Muscle of leg (tissue), 11 donors: ENCODE measurements around the gene CRAMP1. TPM values are rescaled to one million over a fixed set of nuclear protein-coding genes. Genes with fewer than 3 reads are reported as not detected.

Experiments used
- DNase-seq: peaks from one replicate; pipeline ENCODE4 v3.0.0; 2013
- H3K27ac ChIP-seq: one replicate; pipeline ENCODE4 v1.5.1; 2013; ENCODE audit warnings: mild to moderate bottlenecking, low read length, control low read depth
- H3K27me3 ChIP-seq: one replicate; pipeline ENCODE4 v1.6.1; 2013; ENCODE audit warnings: low read length; ENCODE audit not compliant: control insufficient read depth, insufficient read depth
- H3K36me3 ChIP-seq: one replicate; pipeline ENCODE4 v1.6.1; 2013; ENCODE audit warnings: low read length; ENCODE audit not compliant: control insufficient read depth, insufficient read depth
- H3K4me1 ChIP-seq: one replicate; pipeline ENCODE4 v1.6.1; 2013; ENCODE audit warnings: low read length; ENCODE audit not compliant: control insufficient read depth, insufficient read depth
- H3K4me3 ChIP-seq: one replicate; pipeline ENCODE4 v1.5.1; 2013; ENCODE audit warnings: low read length, control low read depth
- H3K9me3 ChIP-seq: replicated peaks from 2 replicates; pipeline ENCODE4 v1.6.1; 2013; ENCODE audit warnings: low read depth, low read length; ENCODE audit not compliant: control insufficient read depth
- WGBS: methylation state at CpG from one replicate; pipeline ENCODE4 v1.1.5; 2013; ENCODE audit warnings: missing lambda C conversion rate; ENCODE audit not compliant: insufficient coverage; 5-methylcytosine and 5-hydroxymethylcytosine counted together
- polyA plus RNA-seq, 8 donors: library from polyadenylated mRNA; unstranded; fragments of 120-200 nt; gene quantifications; one replicate each; pipeline versions ENCODE4 v1.2.1 to v1.2.3, GENCODE V29; 2013; ENCODE audit warnings: inconsistent platforms in 1 of 8, low replicate concordance in 1 of 8; ENCODE audit not compliant: insufficient read length in 8 of 8, insufficient read depth in 1 of 8
- total RNA-seq: library from RNA; stranded (reverse); fragments of 120-200 nt; gene quantifications from one replicate; pipeline ENCODE4 v1.2.4, GENCODE V29; 2013

Gene CRAMP1
- total and polyA plus RNA-seq, 9 donors: 7.2 to 19.1 (median 14.0) TPM

GRCh38 chr16:1676661-1677060, 64.5 kb downstream of the CRAMP1 start:
- H3K4me1 ChIP-seq: peaks cover 9% of the 10 kb centered on the region
- no peaks in the 10 kb centered on the region for H3K27me3 ChIP-seq
- no peak overlapping the region for H3K4me3 ChIP-seq
- no peak for DNase-seq
- peaks cover 54% of the 10 kb centered on the region for H3K36me3 ChIP-seq
- H3K27ac ChIP-seq: no peak overlapping the region
- 97% methylated on average over 5 of the region's 12 CpGs for WGBS
- no peaks in the 10 kb centered on the region for H3K9me3 ChIP-seq

GRCh38 chr16:1677339-1677738, 65.2 kb downstream of the CRAMP1 start:
- Histone ChIP-seq H3K4me1 (peaks cover 9% of the 10 kb centered on the region), H3K36me3 (peaks cover 47% of the 10 kb centered on the region), H3K9me3 (no peaks in the 10 kb centered on the region), H3K4me3 (peak overlapping the region; percentile 17), H3K27ac (no peak overlapping the region), H3K27me3 (no peaks in the 10 kb centered on the region)
- 82% methylated on average over 5 of the region's 18 CpGs for WGBS
- no peak for DNase-seq

GRCh38 chr16:1677942-1678499, 65.9 kb downstream of the CRAMP1 start, which contains the start of gene JPT2:
Gene JPT2, plus strand, starts transcription at chr16:1678279. Its CDS starts 34 bp downstream, at chr16:1678313.
- peaks cover 9% of the 10 kb centered on the region for H3K4me1 ChIP-seq
- H3K27me3 ChIP-seq: no peaks in the 10 kb centered on the region
- DNase-seq: peak; percentile 98
- peaks cover 40% of the 10 kb centered on the region for H3K36me3 ChIP-seq
- H3K27ac ChIP-seq: peak within 1 kb of the TSS; percentile 29
- H3K4me3 ChIP-seq: peak within 1 kb of the TSS; percentile 72
- H3K9me3 ChIP-seq: no peaks in the 10 kb centered on the region
- under 1% methylated on average over 73 of the region's 79 CpGs for WGBS

GRCh38 chr16:1678500-1679098, 66.4 kb downstream of the CRAMP1 start:
- H3K9me3 ChIP-seq: no peaks in the 10 kb centered on the region
- no peaks in the 10 kb centered on the region for H3K27me3 ChIP-seq
- H3K4me3 ChIP-seq: peak overlapping the region; percentile 72
- WGBS: 0% methylated on average over 39 of the region's 45 CpGs
- H3K27ac ChIP-seq: peak overlapping the region; percentile 29
- H3K36me3 ChIP-seq: peaks cover 38% of the 10 kb centered on the region
- DNase-seq: peak; percentile 40
- peaks cover 9% of the 10 kb centered on the region for H3K4me1 ChIP-seq

GRCh38 chr16:1680361-1680760, 68.2 kb downstream of the CRAMP1 start:
- Histone ChIP-seq H3K27me3 (no peaks in the 10 kb centered on the region), H3K9me3 (no peaks in the 10 kb centered on the region), H3K27ac (no peak overlapping the region), H3K36me3 (peaks cover 26% of the 10 kb centered on the region), H3K4me3 (no peak overlapping the region), H3K4me1 (peaks cover 6% of the 10 kb centered on the region)
- WGBS: 83% methylated on average over 1 of the region's 14 CpGs
- DNase-seq: no peak

GRCh38 chr16:1681032-1681431, 68.9 kb downstream of the CRAMP1 start:
- H3K36me3 ChIP-seq: peaks cover 25% of the 10 kb centered on the region
- H3K4me1 ChIP-seq: peaks cover 6% of the 10 kb centered on the region
- DNase-seq: no peak
- H3K27me3 ChIP-seq: no peaks in the 10 kb centered on the region
- WGBS: 88% methylated on average over 5 of the region's 10 CpGs
- no peak overlapping the region for H3K27ac ChIP-seq
- H3K9me3 ChIP-seq: no peaks in the 10 kb centered on the region
- no peak overlapping the region for H3K4me3 ChIP-seq

DNA sequence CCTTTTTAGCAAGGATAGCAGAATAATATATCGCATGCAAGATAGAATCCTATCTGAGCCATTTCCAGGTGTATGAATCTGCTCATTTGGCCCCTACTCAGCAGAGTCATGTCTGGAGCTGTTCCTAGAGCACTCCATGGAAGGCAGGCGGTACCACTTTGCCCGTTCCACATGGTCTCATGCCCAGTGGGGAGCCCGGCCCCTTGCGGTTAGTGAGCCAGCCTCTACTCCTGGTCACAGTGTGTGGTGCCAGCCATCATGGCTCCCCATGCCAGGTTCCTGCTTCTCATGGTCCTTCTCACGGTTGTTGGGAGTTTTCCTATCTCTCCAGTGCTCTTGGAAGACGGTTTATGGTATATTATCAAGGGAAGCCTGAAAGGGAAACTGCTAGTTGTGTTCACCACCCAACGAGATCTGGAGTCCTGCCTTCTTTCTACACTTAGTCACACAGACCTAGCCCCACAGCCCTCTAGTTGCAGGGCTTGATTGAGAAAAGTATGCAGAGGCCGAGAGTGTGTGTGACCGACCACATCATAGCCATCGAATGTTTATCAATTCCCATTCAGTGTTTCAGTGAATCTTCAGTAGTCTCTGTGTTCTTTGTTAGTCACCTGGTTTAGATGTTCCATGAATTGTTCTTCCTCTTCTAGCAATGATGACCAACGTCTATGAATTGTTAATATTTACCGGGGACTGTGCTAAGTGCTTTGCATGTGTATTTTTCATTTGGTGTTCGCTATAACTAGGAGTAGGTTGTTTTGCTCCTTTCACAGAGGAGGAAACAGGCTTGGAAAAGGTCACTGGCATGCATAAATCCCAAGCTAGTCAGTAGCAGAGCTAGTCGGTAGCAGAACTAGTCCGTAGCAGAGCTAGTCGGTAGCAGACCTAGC, 75.5 kb downstream of the CRAMP1 start:
- Histone ChIP-seq H3K4me3 (no peak overlapping the region), H3K4me1 (no peaks in the 10 kb centered on the region), H3K27me3 (no peaks in the 10 kb centered on the region), H3K9me3 (no peaks in the 10 kb centered on the region), H3K27ac (no peak overlapping the region), H3K36me3 (peaks cover 64% of the 10 kb centered on the region)
- 97% methylated on average over 7 of the region's 17 CpGs for WGBS
- DNase-seq: no peak

GRCh38 chr16:1688807-1689560, 76.8 kb downstream of the CRAMP1 start:
- Histone ChIP-seq H3K27ac (no peak overlapping the region), H3K36me3 (peaks cover 69% of the 10 kb centered on the region), H3K27me3 (no peaks in the 10 kb centered on the region), H3K4me1 (no peaks in the 10 kb centered on the region), H3K4me3 (no peak overlapping the region), H3K9me3 (no peaks in the 10 kb centered on the region)
- 96% methylated on average over 7 of the region's 10 CpGs for WGBS
- no peak for DNase-seq

DNA sequence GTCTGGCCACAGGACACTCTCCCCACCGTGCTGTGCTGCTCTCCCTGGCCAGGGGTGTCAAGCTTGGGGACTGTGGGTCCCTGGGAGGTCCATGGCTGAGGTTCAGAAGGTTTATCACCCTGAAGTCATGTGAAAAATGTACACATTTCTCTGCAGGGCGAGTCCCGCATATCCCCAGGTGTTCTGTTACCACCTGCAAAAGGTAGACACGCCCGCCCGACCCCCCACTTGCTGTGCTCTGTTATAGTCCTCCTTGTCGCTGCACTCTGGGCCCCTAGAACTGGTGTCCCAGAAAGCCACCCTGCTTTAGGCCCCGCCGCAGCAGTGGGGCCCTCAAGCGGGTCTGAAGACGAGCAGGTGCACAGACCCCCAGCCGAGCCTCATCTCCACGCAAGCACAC, 77.7 kb downstream of the CRAMP1 start:
- no peak overlapping the region for H3K27ac ChIP-seq
- H3K36me3 ChIP-seq: peaks cover 70% of the 10 kb centered on the region
- no peaks in the 10 kb centered on the region for H3K4me1 ChIP-seq
- no peak for DNase-seq
- no peaks in the 10 kb centered on the region for H3K27me3 ChIP-seq
- H3K9me3 ChIP-seq: no peaks in the 10 kb centered on the region
- H3K4me3 ChIP-seq: no peak overlapping the region
- 98% methylated on average over 9 of the region's 13 CpGs for WGBS

GRCh38 chr16:1690810-1691209, 78.7 kb downstream of the CRAMP1 start:
- no peak overlapping the region for H3K4me3 ChIP-seq
- no peaks in the 10 kb centered on the region for H3K27me3 ChIP-seq
- H3K9me3 ChIP-seq: no peaks in the 10 kb centered on the region
- peaks cover 66% of the 10 kb centered on the region for H3K36me3 ChIP-seq
- no peak for DNase-seq
- 88% methylated on average over 1 of the region's 1 CpG for WGBS
- no peak overlapping the region for H3K27ac ChIP-seq
- no peaks in the 10 kb centered on the region for H3K4me1 ChIP-seq
